Activated naive CD4-positive, alpha-beta T cell treated with anti-CD3 and anti-CD28 coated beads, Interleukin-2, amount 50 U/mL, for 24 hours (primary cell): ENCODE data around the gene GALK1.

ENCODE experiments used
- H3K27ac Mint-ChIP-seq: one replicate; pipeline ENCODE4 v1.8.0; 2021; ENCODE audit warnings: mild to moderate bottlenecking, mixed read lengths
- H3K27me3 Mint-ChIP-seq: one replicate; pipeline ENCODE4 v1.8.0; 2021; ENCODE audit warnings: mixed read lengths
- H3K36me3 Mint-ChIP-seq: one replicate; pipeline ENCODE4 v1.8.0; 2021; ENCODE audit warnings: mixed read lengths
- H3K4me1 Mint-ChIP-seq: one replicate; pipeline ENCODE4 v1.8.0; 2021; ENCODE audit warnings: mixed read lengths
- H3K4me3 Mint-ChIP-seq: one replicate; pipeline ENCODE4 v1.8.0; 2021; ENCODE audit warnings: mild to moderate bottlenecking, mixed read lengths
- H3K9me3 Mint-ChIP-seq: one replicate; pipeline ENCODE4 v1.8.0; 2021; ENCODE audit warnings: mixed read lengths

Gene GALK1

GRCh38 chr17:75731716-75732498 lies 33.1 kb downstream of the GALK1 start:
- Mint-ChIP-seq H3K9me3 (no peaks in the 10 kb centered on the region), H3K4me1 (peaks cover 4% of the 10 kb centered on the region), H3K4me3 (no peak overlapping the region), H3K27me3 (no peaks in the 10 kb centered on the region), H3K27ac (no peak overlapping the region), H3K36me3 (no peaks in the 10 kb centered on the region)

- Mint-ChIP-seq H3K4me3 (no peak overlapping the region), H3K27me3 (no peaks in the 10 kb centered on the region), H3K9me3 (no peaks in the 10 kb centered on the region), H3K36me3 (no peaks in the 10 kb centered on the region), H3K27ac (no peak overlapping the region), H3K4me1 (peaks cover 4% of the 10 kb centered on the region)
Measured at GRCh38 chr17:75731086-75731715, 33.8 kb downstream of the GALK1 start.

- Mint-ChIP-seq H3K36me3 (no peaks in the 10 kb centered on the region), H3K9me3 (no peaks in the 10 kb centered on the region), H3K4me3 (no peak overlapping the region), H3K27ac (no peak overlapping the region), H3K27me3 (no peaks in the 10 kb centered on the region), H3K4me1 (peaks cover 4% of the 10 kb centered on the region)
Measured at GRCh38 chr17:75730065-75730464, 34.9 kb downstream of the GALK1 start.

GRCh38 chr17:75729351-75729750 lies 35.6 kb downstream of the GALK1 start:
- no peak overlapping the region for H3K4me3 Mint-ChIP-seq
- H3K27ac Mint-ChIP-seq = no peak overlapping the region
- no peaks in the 10 kb centered on the region for H3K27me3 Mint-ChIP-seq
- no peaks in the 10 kb centered on the region for H3K4me1 Mint-ChIP-seq
- no peaks in the 10 kb centered on the region for H3K36me3 Mint-ChIP-seq
- H3K9me3 Mint-ChIP-seq = no peaks in the 10 kb centered on the region

- Mint-ChIP-seq H3K4me1 (no peaks in the 10 kb centered on the region), H3K9me3 (no peaks in the 10 kb centered on the region), H3K36me3 (no peaks in the 10 kb centered on the region), H3K27me3 (no peaks in the 10 kb centered on the region), H3K27ac (no peak overlapping the region), H3K4me3 (no peak overlapping the region)
Measured at GRCh38 chr17:75727391-75727790, 37.6 kb downstream of the GALK1 start.

GRCh38 chr17:75725504-75725903 lies 39.5 kb downstream of the GALK1 start:
- Mint-ChIP-seq H3K27me3 (no peaks in the 10 kb centered on the region), H3K9me3 (no peaks in the 10 kb centered on the region), H3K4me1 (peaks cover 2% of the 10 kb centered on the region), H3K36me3 (no peaks in the 10 kb centered on the region), H3K4me3 (no peak overlapping the region), H3K27ac (no peak overlapping the region)

GRCh38 chr17:75724016-75725003 lies 40.7 kb downstream of the GALK1 start:
- no peaks in the 10 kb centered on the region for H3K27me3 Mint-ChIP-seq
- H3K9me3 Mint-ChIP-seq = no peaks in the 10 kb centered on the region
- peaks cover 9% of the 10 kb centered on the region for H3K4me1 Mint-ChIP-seq
- H3K36me3 Mint-ChIP-seq = no peaks in the 10 kb centered on the region
- H3K4me3 Mint-ChIP-seq = no peak overlapping the region
- H3K27ac Mint-ChIP-seq = no peak overlapping the region

- peaks cover 9% of the 10 kb centered on the region for H3K4me1 Mint-ChIP-seq
- H3K9me3 Mint-ChIP-seq = no peaks in the 10 kb centered on the region
- H3K27me3 Mint-ChIP-seq = no peaks in the 10 kb centered on the region
- no peaks in the 10 kb centered on the region for H3K36me3 Mint-ChIP-seq
- no peak overlapping the region for H3K4me3 Mint-ChIP-seq
- no peak overlapping the region for H3K27ac Mint-ChIP-seq
Measured at GRCh38 chr17:75723171-75723930, 41.6 kb downstream of the GALK1 start.

- Mint-ChIP-seq H3K4me1 (peaks cover 9% of the 10 kb centered on the region), H3K27me3 (no peaks in the 10 kb centered on the region), H3K9me3 (no peaks in the 10 kb centered on the region), H3K4me3 (no peak overlapping the region), H3K27ac (no peak overlapping the region), H3K36me3 (no peaks in the 10 kb centered on the region)
Measured at GRCh38 chr17:75722542-75723095, 42.4 kb downstream of the GALK1 start.

- Mint-ChIP-seq H3K4me1 (peaks cover 9% of the 10 kb centered on the region), H3K4me3 (peak overlapping the region; percentile 47), H3K9me3 (no peaks in the 10 kb centered on the region), H3K27me3 (no peaks in the 10 kb centered on the region), H3K27ac (no peak overlapping the region), H3K36me3 (no peaks in the 10 kb centered on the region)
Measured at GRCh38 chr17:75722076-75722475, 42.9 kb downstream of the GALK1 start.

GRCh38 chr17:75721463-75722011 lies 43.5 kb downstream of the GALK1 start:
- Mint-ChIP-seq H3K36me3 (no peaks in the 10 kb centered on the region), H3K27me3 (no peaks in the 10 kb centered on the region), H3K4me1 (peaks cover 9% of the 10 kb centered on the region), H3K9me3 (no peaks in the 10 kb centered on the region), H3K4me3 (peak overlapping the region; percentile 47), H3K27ac (no peak overlapping the region)

GRCh38 chr17:75720656-75721462 lies 44.1 kb downstream of the GALK1 start, which contains the start of gene ITGB4:
TSS of gene ITGB4 (plus strand) at chr17:75721459. CDS start at chr17:75724704, 3,245 bp downstream.
- Mint-ChIP-seq H3K27ac (no peak within 1 kb of the TSS), H3K27me3 (peaks cover 1% of the 10 kb centered on the region), H3K4me1 (peaks cover 9% of the 10 kb centered on the region), H3K4me3 (peak within 1 kb of the TSS; percentile 82), H3K9me3 (no peaks in the 10 kb centered on the region), H3K36me3 (no peaks in the 10 kb centered on the region)

- Mint-ChIP-seq H3K36me3 (no peaks in the 10 kb centered on the region), H3K4me1 (peaks cover 9% of the 10 kb centered on the region), H3K9me3 (no peaks in the 10 kb centered on the region), H3K27ac (peak overlapping the region; percentile 23), H3K4me3 (peak overlapping the region; percentile 54), H3K27me3 (peaks cover 1% of the 10 kb centered on the region)
Measured at GRCh38 chr17:75719732-75720131, 45.3 kb downstream of the GALK1 start.

- Mint-ChIP-seq H3K4me3 (no peak overlapping the region), H3K27me3 (peaks cover 3% of the 10 kb centered on the region), H3K9me3 (no peaks in the 10 kb centered on the region), H3K4me1 (no peaks in the 10 kb centered on the region), H3K27ac (no peak overlapping the region), H3K36me3 (peaks cover 5% of the 10 kb centered on the region)
Measured at GRCh38 chr17:75712446-75712845, 52.5 kb downstream of the GALK1 start.
